Germinal center (tissue), 1 donor: Measurements from ENCODE around the gene RAPGEF1.

Experiments
- DNase-seq: peaks from one replicate; pipeline ENCODE4 v3.0.0; 2012; ENCODE audit warnings: mixed read lengths, low spot score

Gene RAPGEF1

DNA sequence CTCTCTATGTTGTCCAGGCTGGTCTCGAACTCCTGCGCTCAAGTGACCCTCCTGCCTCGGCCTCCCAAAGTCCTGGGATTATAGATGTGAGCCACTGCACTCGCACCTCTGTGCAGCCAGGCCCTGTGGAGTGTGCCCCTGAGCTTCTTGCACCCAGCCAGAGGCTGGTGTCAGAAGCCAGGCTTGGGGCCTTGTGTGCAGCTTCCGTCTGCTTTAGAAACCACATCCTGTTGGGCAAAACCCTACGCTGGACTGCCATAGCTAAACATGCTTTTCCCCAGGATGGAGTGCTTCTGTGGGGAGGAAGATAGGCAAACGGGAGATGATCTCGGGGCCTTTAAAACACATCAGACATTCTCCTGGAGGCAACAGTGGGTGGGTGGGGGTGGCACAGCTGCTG lies 154.5 kb downstream of the RAPGEF1 start:
- no peak for DNase-seq

DNA sequence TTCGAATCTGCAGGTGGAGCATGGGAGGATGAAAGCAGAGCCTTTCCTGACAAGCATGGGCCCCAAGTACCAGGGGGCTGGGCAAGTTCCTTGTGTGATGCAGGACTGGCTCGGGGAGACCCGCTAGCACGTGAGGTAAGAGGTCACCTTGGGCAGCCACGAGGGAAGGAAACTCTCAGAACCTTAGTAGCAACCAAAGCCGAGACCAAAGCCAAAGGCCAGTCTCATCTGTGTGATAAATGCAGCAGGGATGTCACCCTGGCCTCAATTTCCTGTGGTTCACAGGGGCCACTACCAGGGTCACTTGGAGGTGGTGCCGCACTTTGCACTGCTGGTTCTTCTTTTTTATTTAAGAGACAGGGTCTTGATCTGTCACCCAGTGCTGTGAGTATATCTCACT lies 155.0 kb downstream of the RAPGEF1 start:
- no peak for DNase-seq

DNA sequence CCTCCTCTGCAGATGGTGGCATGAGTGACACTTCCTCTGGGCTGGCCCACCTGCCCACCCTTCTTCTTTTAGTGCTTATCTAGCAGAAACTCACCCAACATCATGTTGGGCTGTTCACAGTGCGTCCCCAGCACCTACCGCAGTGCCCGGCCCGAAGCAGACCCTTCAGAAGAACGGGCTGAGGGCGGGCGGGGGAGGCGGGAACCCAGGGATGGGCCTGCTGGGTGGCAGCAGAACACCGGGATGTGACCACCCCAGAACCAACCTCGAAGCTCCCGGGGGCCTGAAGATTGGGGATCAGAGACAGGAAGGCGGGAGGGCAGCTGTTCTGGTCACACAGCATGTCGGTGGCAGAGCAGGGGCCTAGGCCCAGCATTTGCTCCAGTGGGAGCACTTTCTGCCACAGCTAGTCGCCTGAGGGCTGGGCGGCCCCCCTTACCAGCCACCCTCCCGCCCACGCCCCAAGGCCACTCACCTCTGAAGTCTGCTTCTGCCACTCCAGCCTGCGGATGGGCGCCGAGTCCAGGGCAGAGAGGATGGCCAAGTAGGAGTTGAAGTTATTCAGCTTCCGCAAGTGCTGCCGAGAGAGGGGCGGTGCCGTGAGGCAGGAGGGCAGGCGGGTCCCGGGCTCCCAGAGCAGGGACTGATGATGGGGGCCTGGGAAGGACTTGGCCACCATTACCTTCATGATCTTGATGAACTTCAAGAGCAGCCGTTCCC lies 155.9 kb downstream of the RAPGEF1 start:
- no peak for DNase-seq

DNA sequence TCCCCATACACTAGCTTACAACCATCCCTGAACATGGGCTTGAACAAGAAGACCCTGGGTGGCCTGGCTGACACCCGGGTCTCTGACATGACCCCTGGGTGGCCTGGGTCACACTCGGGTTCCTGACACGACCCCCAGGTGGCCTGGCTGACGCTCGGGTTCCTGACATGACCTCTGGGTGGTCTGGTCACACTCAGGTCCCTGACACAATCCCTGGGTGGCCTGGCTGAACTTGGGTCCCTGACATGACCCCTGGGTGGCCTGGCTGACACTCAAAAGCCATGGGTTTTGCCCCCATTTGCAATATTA lies 156.6 kb downstream of the RAPGEF1 start:
- DNase-seq: no peak

DNA sequence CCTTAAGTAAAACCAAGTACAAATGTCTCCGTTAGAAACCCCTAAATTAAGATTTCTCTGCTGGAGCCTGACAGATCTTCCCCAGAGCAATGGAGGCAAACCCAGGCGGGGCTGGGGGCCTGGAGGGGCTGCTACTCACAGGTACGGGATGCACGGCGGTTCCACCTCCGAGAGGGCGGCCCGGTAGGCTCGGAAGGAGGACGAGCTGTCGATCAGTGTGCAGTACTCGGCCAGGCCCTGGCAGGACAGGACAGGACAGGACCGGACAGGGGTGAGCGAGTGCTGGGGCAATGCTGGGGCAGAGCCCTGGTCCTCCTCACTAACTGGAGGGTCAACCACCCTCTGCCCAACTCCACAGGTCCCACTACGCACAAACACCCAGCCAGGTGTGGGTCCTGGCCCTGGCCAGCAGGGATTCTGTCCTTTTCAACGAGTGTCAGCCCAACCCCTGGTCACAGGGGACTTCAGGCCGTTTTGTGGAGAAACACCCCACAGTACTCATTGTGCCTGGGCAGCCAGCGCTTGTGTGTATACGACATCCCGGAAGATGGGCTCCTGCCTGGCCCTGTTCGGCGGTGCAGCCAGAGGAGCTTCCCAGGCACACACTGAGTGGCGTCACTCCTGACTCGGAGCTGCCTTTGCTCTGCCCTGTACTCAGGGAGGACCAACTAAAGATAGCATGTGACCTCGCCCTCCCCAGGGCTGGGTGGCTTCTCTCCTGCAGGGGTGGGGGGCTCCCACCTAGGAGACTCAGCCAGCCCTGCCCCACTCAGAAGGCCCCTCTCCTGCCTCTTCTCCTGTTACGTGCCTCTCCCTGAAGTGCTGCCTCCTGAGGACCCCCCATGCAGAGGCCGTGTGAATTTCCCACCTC lies 157.2 kb downstream of the RAPGEF1 start:
- no peak for DNase-seq

DNA sequence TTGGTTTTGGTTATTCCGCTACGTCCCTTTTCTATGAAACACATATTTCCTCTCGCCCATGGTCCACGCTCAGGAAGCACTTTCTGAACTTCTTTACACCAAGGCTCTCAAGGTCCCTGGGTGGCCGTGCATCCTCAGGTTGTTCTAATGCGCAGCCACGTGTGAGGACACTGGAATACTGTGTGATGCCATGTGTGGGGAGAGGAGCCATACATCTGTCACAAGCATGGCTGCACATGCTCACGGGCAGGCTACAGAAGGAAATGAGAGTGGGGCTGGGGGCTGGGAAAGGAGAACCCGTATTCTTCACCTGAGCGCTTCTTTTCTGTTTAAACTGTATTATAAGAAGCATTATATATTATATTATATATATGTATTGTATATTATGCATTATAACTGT lies 157.8 kb downstream of the RAPGEF1 start:
- DNase-seq: no peak

DNA sequence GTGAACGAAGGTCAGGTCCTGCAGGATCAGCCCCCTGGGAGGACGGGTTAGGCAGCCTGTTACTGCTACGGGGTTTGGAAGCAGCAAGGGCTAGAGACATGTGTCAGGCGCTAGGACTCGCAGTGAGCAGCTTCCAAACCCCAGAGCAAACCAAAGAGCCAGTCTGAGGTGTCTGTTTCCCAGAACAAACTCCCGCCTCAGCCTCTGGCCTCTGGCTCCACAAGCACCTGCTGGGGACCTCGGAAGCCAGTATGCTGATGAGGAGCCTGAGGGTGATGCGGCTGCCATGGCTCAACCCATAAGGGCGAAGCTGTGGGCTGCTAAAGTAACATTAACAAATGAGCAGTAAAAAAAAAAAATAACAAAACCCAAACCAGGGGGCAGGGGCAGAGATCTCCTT lies 159.5 kb downstream of the RAPGEF1 start:
- DNase-seq: no peak

DNA sequence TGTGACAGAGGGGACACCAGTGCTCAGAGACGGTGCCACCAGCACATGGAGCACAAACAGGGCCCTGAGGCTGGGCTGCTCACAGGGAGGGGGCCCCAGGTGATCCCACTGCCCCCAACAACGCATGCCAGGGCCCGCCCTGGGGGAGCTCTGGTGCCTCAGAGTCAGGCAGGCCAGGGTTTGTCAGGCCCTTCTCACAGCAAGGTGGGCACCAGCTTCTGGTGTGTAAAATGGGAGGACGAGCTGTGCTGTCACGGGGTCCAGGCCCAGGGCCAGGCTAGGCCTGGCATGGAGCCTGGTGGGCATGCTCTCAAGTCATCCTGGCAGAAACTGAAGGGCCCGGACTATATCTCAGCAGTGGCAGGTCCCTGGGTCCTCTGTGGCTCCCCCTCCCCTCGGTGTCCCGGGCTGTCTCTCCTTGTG lies 160.1 kb downstream of the RAPGEF1 start:
- no peak for DNase-seq

DNA sequence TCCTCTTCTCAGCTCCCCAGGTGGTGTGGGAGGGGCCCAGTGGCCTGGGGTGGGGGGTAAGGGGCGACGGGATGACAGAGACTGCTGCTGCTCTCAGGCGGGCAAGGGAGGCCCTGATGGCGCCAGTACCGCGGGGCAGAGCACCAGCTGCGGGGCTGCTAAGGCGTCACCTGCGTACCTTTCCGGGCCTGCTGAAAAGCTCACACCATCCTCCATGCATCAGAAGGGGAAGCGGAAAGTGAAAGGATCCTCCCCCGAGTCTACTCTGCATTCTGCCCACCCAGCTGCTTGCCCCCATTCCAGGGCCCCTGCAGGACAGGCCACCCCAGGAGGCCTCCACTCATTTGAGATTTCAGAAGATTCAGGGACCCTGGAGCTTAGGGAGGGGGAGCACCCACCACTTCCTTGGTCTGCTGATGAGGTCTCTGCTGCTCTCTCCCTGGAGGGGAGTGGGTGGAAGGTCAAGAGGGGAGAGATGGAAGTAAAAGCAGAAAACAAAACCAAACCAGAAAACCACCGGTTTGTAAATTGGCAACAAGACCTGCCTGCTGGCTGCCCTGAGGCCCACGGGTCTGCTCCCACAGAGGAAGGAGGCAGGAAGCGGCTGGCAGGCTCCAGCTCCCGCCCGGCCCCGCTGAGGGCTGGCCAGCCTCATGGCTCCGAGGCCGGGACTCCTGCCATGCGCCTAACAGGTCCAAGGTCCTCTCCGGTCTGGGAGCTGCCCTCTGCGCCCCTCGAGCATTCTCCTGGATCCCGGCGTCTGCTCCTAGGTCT lies 161.0 kb downstream of the RAPGEF1 start:
- DNase-seq: peak; percentile 45

DNA sequence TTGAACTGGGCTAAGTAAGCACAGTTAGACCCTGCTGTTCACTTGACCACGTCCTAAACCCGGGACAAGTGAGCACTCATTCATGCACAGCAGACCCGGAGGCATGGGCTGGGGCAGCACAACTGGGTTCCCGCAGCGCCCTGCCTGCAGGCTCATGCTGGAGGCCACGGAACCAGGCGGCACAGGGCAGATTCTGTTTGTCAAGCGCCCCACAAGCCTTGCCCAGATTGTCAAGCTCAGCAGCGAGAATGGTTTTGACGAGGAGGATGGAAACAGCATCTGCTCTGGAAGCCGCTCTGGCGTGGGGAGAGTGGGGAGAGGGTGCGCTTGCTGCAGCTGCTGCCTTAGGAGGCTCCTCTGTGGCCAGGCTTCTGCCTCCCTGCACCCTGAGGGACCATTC lies 161.9 kb downstream of the RAPGEF1 start:
- no peak for DNase-seq

DNA sequence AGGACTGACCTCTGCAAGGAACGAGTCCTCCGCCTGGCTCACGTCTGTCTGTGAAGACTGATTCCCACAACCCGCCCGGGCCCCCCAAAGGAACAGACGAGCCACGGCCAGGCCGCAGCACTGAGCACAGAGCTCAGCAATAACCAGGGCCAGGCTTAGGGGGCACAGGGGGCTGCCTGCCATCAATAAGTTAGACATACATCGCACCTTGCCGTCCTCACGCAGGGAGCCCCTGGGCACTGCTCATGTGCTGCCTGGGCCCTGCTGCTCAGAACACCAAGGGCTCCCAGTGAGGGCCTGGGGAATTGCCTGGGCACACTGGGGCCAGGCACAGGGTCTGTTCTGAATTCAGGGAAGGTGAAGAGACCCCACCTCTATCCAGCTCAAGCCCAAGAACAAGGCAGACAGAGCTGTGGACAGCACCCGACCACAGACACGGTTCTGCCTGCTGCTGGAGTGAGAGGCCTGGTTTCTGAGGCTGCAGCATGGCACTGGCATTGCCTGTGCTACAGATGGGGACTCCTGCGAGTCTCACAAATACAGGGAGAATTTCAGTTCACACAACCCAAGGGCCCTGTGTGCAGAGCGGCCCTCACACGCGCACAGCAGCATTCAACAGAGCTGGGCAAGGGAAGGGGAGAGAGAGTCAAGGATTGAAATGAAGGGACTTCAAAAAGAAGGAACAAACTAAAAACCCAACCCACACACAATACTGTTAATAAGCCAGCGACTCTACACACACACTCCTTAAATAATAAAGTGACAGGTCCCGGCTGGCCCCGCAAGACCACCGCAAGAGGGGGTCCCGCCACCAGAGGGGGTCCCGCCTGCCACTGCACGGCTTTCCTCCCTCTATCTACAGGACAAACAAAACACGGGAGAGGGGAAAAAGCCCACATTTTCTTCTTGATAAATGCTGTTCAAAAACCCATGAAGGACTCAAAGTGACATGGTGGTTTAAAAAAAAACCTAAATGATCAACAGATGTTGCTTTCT lies 162.6 kb downstream of the RAPGEF1 start:
- no peak for DNase-seq

DNA sequence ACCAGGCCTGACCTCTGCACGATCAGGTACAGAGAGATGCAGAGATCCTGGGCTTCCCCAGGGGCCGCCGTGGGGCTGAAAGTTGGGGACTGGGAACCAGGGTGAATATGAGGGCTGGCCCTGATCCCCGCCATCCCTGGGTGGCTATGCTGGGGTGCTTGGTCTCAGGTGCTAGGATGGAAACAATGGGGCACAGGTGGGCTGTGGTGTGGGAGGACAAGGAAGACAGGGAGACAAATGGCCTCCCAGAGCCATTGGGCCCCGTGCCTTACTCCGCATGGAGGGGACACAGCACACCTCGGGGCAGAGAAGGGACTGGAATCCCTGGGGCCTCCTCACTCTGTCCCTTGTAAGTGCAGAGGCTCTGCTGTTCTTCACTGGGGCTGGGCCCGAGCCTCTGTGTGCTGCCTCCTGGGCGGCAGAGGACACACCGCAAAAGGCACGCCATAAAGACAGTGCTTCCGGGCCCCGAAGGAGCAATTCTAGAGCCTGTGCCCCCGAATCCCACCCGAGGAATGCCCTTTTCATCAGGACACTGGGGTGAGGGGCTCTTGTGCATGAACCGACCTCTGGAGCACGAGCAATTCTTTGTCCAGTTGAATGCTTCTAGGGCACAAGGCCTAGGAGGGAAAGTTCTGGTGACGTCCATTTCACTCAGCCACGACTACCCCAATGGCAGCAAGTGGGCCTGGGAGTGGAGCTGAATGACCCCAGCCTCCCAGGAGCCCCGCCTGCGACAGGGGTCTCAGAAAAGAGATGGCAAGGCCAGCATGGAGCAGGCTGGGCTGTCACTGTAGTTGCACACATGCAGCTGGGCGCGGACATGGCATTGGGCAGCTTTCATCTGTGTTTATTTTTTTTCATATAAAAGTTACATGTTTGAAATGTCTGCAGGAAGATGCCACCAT lies 163.7 kb downstream of the RAPGEF1 start:
- no peak for DNase-seq

DNA sequence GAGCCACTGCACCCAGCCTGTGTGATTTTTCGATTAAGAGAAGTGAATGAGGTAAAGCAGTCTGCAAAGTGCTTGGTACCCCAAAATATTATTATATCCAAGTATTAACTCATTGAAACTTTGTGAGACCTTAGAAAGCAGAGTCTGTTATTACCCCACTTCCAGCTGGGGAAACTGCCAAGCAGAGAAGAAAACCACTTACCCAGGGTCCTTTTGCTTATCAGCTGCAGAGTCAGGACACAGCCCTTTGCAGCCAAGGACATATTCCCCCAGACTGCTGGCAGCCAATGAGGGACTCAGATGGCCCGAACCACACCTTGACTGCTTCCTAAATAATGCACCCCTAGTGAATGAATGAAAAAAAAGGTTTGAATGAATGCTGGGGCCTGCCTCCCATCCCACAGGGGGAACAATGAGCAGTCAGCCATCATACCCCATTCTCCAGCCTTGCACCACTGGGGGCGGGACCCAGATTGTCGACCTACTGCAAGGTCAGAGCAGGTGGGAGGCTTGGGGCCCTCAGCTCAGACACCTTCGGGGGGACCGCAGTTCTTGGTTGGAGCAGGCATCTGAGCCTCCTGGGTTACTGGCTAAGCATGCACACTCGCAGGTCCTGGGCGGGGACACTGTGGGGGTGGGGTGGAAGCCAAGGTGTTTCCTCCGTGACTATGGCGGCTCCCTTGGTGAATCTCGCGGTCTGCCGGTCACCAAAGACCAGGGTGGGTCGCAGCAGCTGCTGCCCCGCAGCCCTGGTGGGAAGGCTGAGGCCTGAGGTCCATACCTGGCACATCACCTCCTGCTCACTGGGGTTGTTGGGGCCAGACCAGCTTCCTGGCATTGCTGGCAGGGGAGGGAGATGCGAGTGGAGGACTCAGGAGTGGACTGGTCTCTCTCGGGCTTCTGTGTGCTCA lies 164.9 kb downstream of the RAPGEF1 start:
- no peak for DNase-seq

DNA sequence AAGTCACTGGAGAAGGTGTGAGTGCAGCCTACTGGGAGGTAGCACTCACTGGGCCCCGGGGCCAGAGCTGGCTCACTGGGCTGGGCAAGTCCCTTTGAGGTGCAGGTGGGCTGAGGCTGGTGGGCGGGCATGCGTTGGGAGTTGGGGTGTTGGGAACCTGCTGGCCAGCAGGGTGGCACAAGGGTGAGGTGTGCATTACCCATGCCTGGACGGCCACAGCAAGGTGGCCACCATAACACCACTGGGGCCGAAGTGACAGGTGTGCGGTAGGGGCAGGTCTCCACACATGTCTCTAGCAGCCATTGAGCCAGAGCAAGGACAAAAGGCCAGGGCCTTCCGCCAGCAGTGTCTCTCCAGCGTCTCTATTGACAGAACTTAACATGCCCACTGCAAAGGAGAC lies 172.0 kb downstream of the RAPGEF1 start:
- DNase-seq: no peak

DNA sequence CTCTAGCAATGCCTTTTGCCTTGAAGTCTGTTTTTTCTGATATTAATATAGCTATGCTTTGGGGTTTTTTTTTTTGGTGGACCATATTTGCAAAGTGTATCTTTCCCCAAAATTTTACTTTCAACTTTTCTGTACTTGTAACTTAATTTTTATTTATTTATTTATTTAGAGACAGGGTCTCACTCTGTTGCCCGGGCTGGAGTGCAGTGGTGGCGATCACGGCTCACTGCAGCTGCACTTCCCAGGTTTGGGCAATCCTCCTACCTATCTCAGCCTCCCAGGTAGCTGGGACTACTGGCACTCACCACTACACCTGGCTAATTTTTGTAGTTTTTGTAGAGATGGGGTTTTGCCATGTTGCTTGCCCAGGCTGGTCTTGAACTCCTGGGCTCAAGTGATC lies 173.7 kb downstream of the RAPGEF1 start:
- DNase-seq: no peak

DNA sequence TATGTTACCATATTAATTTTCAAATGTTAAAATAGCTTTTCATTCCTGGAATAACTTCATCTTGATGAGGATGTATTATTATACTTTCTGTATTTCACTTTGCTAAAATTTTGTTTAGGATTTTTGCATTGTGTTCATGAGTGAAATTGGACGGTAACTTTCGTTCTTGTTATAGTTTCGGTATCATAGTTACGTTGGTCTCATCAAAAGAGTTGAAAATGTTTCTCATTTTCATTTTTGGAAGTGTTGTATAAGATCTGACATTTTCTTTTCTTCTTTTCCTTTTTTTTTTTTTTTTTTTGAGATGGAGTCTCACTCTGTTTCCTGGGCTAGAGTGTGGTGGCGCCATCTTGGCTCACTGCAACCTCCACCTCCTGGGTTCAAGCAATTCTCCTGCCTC lies 174.5 kb downstream of the RAPGEF1 start:
- DNase-seq: no peak

DNA sequence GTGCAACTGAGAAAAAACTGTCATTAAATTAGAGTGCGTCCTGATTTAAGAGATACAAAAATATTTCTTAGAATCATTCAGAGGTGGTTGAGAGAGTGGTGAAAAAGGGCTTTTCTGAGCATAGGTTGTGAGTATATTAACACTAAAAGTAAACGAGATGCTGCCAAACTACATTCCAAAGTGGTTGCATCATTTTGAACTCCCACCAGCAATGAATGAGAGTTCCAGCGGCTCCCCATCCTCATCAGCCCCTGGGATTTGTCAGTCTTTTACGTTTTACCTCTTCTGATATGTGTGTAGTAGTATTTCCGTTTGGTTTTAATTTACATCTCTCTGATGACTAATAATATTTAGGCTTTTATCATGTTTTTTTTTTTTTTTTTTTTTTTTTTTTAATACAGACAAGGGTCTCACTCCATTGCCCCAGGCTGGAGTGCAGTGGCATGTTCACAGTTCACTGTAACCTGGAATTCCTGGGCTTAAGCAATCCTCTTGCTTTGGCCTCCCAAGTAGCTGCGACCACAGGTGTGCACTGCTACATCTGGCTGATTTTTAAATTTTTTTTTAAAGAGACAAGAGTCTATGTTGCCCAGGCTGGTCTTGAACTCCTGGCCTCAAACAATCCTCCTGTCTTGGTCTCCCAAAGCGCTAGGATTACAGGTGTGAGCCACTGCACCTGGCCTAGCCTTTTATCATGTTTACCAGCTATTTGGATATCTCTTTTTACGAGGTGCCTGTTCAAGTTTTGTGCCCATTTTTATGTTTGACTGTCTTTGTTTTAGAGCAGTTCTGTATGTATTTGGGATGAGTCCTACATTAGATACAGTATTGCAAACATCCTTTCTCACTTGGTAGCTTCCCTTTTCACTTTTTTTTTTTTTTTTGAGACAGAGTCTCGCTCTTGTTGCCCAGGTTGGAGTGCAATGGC lies 177.6 kb downstream of the RAPGEF1 start:
- no peak for DNase-seq

DNA sequence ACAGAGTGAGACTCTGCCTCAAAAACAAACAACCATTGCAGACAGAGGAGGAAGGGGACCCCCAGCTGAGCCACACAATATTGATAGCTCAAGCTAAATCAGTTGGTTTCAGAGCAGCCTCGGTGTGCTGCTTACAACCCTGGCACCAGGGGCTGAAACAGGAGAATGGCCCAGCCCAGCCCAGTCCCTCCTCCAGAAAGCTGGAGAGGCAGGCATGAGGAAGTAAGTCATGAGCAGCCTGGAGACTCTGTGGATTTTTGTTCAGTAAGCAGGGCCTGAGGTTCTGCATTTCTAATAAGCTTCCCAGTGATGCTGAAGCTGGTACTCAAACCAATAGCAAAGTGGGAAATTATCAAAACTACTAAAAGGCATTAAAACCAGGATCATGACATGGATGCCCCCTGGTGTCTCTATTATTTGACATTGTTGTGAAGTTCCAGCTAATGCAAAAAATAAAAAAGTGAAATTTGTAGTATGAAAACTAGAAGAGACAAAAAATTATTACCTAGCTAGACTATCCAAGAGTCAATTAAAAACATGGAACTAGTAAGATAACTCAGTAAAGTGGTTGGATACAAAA lies 180.4 kb downstream of the RAPGEF1 start:
- DNase-seq: no peak
